HL-60 (cell line): ENCODE results near the gene ATIC.

Experiments
- CTCF ChIP-seq: IDR thresholded peaks from one replicate; pipeline ENCODE4 v1.5.1; 2011; ENCODE audit warnings: low read length, control low read depth, inconsistent platforms; ENCODE audit not compliant: insufficient read depth
- GABPA ChIP-seq: IDR thresholded peaks from 2 replicates; pipeline ENCODE4 v1.6.1; 2012; ENCODE audit warnings: low read depth
- POLR2AphosphoS5 ChIP-seq: IDR thresholded peaks from 2 replicates; pipeline ENCODE4 v1.6.1; 2012; ENCODE audit warnings: low read depth
- REST ChIP-seq: IDR thresholded peaks from 2 replicates; pipeline ENCODE4 v1.6.1; 2012; ENCODE audit warnings: low read depth; ENCODE audit not compliant: insufficient replicate concordance
- SPI1 ChIP-seq: IDR thresholded peaks from 2 replicates; pipeline ENCODE4 v1.6.1; 2012; ENCODE audit warnings: low read depth, mild to moderate bottlenecking, borderline replicate concordance

GRCh38 chr2:215324811-215325210 lies 13.0 kb downstream of the ATIC start:
- TF ChIP-seq CTCF (no peak), REST (no peak), GABPA (no peak), POLR2AphosphoS5 (no peak), SPI1 (no peak)
